Panc1 (cell line): ENCODE measurements around the gene HLA-DQA1.

Source experiments
- POLR2AphosphoS5 ChIP-seq: IDR thresholded peaks from 2 replicates; pipeline ENCODE4 v1.6.1; 2012; ENCODE audit warnings: mild to moderate bottlenecking, low read depth, low read length, moderate library complexity
- SIN3A ChIP-seq: IDR thresholded peaks from 2 replicates; pipeline ENCODE4 v1.6.1; 2012; ENCODE audit warnings: low read depth, mild to moderate bottlenecking, low read length, moderate library complexity, borderline replicate concordance; ENCODE audit not compliant: insufficient read depth
- TCF7L2 ChIP-seq: IDR thresholded peaks from 2 replicates; pipeline ENCODE4 v1.6.1; 2011; ENCODE audit warnings: mild to moderate bottlenecking, low read depth, low read length, inconsistent platforms
- TF ChIP-seq, protein P1 (sequence below): fragments of 450-650 bp; IDR thresholded peaks from 2 replicates; pipeline ENCODE4 v1.5.1; 2017; ENCODE audit warnings: mild to moderate bottlenecking

DNA sequence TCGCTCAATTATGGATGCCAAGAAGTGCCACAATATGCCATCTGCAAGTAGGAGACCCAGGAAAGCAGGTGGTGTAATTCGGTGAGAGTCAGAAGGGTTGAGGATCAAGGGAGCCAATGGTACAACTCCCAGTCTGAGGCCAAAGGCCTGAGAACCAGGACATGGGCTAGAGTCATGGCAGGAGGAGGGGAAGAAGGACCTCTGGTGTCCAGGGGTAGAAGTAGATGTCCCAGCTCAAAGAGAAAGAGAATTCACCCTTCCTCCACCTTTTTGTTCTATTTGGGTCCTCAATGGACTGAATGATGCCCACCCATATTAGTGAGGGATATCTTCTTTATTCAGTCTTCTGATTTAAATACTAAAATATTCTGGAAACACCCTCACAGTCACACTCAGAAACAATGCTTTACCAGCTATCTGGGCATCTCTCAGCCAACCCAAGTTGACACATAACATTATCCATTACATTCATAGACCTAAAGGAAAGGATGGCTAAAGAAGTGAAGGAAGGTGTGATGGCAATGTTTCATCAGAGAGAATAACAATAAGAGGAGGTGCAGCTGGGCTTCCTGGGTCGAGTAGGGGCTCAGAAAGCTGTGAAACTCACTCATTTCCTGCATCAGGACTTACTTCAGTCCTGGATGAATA is 21.2 kb upstream of the HLA-DQA1 start:
- TF ChIP-seq, protein P1, sequence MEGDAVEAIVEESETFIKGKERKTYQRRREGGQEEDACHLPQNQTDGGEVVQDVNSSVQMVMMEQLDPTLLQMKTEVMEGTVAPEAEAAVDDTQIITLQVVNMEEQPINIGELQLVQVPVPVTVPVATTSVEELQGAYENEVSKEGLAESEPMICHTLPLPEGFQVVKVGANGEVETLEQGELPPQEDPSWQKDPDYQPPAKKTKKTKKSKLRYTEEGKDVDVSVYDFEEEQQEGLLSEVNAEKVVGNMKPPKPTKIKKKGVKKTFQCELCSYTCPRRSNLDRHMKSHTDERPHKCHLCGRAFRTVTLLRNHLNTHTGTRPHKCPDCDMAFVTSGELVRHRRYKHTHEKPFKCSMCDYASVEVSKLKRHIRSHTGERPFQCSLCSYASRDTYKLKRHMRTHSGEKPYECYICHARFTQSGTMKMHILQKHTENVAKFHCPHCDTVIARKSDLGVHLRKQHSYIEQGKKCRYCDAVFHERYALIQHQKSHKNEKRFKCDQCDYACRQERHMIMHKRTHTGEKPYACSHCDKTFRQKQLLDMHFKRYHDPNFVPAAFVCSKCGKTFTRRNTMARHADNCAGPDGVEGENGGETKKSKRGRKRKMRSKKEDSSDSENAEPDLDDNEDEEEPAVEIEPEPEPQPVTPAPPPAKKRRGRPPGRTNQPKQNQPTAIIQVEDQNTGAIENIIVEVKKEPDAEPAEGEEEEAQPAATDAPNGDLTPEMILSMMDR = no peak
- no peak for TF ChIP-seq SIN3A
- no peak for TF ChIP-seq POLR2AphosphoS5
- no peak for TF ChIP-seq TCF7L2
